ENCODE results near the gene PER1.

PER1 gene, protein sequence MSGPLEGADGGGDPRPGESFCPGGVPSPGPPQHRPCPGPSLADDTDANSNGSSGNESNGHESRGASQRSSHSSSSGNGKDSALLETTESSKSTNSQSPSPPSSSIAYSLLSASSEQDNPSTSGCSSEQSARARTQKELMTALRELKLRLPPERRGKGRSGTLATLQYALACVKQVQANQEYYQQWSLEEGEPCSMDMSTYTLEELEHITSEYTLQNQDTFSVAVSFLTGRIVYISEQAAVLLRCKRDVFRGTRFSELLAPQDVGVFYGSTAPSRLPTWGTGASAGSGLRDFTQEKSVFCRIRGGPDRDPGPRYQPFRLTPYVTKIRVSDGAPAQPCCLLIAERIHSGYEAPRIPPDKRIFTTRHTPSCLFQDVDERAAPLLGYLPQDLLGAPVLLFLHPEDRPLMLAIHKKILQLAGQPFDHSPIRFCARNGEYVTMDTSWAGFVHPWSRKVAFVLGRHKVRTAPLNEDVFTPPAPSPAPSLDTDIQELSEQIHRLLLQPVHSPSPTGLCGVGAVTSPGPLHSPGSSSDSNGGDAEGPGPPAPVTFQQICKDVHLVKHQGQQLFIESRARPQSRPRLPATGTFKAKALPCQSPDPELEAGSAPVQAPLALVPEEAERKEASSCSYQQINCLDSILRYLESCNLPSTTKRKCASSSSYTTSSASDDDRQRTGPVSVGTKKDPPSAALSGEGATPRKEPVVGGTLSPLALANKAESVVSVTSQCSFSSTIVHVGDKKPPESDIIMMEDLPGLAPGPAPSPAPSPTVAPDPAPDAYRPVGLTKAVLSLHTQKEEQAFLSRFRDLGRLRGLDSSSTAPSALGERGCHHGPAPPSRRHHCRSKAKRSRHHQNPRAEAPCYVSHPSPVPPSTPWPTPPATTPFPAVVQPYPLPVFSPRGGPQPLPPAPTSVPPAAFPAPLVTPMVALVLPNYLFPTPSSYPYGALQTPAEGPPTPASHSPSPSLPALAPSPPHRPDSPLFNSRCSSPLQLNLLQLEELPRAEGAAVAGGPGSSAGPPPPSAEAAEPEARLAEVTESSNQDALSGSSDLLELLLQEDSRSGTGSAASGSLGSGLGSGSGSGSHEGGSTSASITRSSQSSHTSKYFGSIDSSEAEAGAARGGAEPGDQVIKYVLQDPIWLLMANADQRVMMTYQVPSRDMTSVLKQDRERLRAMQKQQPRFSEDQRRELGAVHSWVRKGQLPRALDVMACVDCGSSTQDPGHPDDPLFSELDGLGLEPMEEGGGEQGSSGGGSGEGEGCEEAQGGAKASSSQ (N-terminal part only)

DNA sequence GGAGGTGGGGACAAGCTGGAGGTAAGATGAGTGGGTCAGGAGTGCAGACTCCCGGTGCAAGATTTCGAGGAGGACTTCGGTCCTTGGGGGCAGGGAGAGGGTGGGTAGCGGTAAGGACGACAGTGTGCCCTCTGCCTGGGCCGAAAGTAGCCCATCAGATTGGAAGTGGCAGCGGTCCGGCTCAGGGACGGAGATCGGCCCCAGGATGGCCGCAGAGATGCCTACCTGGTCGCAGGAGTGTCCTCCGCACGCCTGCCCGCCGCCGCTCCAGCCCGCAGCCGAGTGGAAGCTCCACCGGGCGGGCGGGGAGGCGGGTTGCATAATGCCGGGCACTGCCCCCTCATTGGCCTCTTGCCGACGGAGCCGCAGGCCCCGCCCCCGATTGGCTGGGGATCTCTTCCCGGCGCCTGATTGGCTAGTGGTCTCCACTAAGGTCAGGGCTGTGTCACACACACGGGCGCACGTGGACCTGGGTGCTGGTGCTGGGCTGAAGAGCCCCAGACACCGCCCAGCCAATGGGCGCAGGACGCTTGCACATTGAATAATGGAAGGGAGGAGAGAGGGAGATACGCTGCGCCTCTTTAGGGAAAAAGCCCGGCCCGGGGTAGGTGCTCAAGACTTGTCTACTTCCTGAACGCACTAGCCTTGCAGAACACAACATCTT, at the start of gene PER1:
Gene PER1 (minus strand): TSS at position 293 of the 664 bp plus-strand sequence. CDS start 1,698 bp downstream, outside the sequence.
- peak within 1 kb of the TSS; percentile 79 to 96 for H3K4me3 ChIP-seq (ENCODE audit: low read length in 2 of 2)
- H3K9ac ChIP-seq (ENCODE audit: low read length in 2 of 2) = peak within 1 kb of the TSS; percentile 98 to 100
- H3K36me3 ChIP-seq (ENCODE audit: control insufficient read depth in 2 of 2, insufficient read depth in 2 of 2, low read length in 2 of 2) = peaks cover 33 to 37% of the 10 kb centered on the region in 2 donors
- no peaks in the 10 kb centered on the region for H3K27me3 ChIP-seq (ENCODE audit: control insufficient read depth in 1 of 2, insufficient read depth in 2 of 2, low read length in 2 of 2)
- H3K4me1 ChIP-seq (ENCODE audit: control insufficient read depth, insufficient read depth, low read length) = peaks cover 68% of the 10 kb centered on the region
- H3K27ac ChIP-seq (ENCODE audit: low read length) = peak within 1 kb of the TSS; percentile 100
- no peaks in the 10 kb centered on the region for H3K9me3 ChIP-seq (ENCODE audit: control insufficient read depth in 2 of 2, low read length in 2 of 2)

DNA sequence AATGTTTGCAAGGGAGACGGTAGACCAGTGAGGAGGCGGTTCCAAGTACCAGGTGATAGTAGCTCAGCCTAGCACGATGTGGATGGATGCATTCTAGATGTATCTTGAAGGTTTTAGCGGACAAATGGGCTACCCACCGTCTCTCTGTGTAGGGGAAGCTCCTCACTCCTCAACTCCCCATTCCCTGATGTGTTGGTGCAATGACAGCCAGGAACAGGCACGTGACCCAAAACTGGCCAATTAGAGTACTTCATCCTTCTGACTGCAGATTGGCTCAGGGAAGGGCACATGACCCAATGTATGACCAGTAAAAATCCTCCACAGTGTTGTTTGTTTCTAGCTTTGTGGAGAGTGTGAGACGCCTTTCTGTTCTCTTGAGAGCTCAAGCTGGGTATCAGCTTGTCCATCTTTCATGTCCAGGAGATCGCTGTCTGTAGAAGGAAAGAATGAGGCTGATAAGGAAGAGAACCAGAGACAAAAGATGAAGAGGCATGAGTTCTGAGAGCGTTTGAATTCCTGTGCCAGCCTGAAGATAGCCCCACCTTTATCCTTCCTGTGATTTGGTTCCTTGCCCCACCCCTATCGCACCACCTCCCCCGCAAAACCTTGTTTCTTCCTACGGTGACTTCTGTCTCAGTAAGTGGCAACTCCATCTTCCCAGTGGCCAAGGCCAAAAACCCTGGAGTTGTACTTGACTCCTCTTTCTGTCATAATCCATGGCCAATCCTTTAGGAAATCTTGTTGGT, 40.0 kb upstream of the PER1 start:
- peak overlapping the region; percentile 47 to 64 for H3K4me3 ChIP-seq (ENCODE audit: low read length in 2 of 2)
- peaks cover 44% of the 10 kb centered on the region for H3K4me1 ChIP-seq (ENCODE audit: control insufficient read depth, insufficient read depth, low read length)
- peak overlapping the region; percentile 43 to 60 for H3K9ac ChIP-seq (ENCODE audit: low read length in 2 of 2)
- H3K36me3 ChIP-seq (ENCODE audit: control insufficient read depth in 2 of 2, insufficient read depth in 2 of 2, low read length in 2 of 2) = no peaks in the 10 kb centered on the region
- no peaks in the 10 kb centered on the region for H3K27me3 ChIP-seq (ENCODE audit: control insufficient read depth in 1 of 2, insufficient read depth in 2 of 2, low read length in 2 of 2)
- H3K9me3 ChIP-seq (ENCODE audit: control insufficient read depth in 2 of 2, low read length in 2 of 2) = no peaks in the 10 kb centered on the region
- peak overlapping the region; percentile 83 for H3K27ac ChIP-seq (ENCODE audit: low read length)

DNA sequence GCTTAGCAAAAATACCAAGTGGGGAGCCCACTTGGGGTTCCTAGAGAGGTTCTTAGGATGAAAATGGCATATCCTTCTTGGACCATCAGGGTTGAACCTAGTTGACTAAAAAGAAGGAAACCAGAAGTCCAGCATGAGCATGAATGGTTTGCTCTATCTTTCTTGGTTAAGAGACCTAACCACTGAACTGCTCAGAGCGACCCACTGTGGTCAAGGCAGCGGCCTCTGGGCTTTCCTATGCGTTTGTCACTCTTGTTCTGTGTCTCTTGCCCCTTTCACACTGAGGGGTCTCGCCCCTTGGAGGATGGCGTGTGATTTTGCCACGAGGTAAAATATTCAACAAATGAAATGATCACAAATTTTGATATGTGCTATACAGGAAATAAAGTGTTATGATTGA, 38.3 kb upstream of the PER1 start:
- no peaks in the 10 kb centered on the region for H3K9me3 ChIP-seq (ENCODE audit: control insufficient read depth in 2 of 2, low read length in 2 of 2)
- H3K36me3 ChIP-seq (ENCODE audit: control insufficient read depth in 2 of 2, insufficient read depth in 2 of 2, low read length in 2 of 2) = no peaks in the 10 kb centered on the region
- no peaks in the 10 kb centered on the region for H3K27me3 ChIP-seq (ENCODE audit: control insufficient read depth in 1 of 2, insufficient read depth in 2 of 2, low read length in 2 of 2)
- H3K9ac ChIP-seq (ENCODE audit: low read length in 2 of 2) = no peak overlapping the region
- H3K27ac ChIP-seq (ENCODE audit: low read length) = peak overlapping the region; percentile 87
- H3K4me1 ChIP-seq (ENCODE audit: control insufficient read depth, insufficient read depth, low read length) = peaks cover 56% of the 10 kb centered on the region
- H3K4me3 ChIP-seq (ENCODE audit: low read length in 2 of 2) = peak overlapping the region; percentile 42 to 61

DNA sequence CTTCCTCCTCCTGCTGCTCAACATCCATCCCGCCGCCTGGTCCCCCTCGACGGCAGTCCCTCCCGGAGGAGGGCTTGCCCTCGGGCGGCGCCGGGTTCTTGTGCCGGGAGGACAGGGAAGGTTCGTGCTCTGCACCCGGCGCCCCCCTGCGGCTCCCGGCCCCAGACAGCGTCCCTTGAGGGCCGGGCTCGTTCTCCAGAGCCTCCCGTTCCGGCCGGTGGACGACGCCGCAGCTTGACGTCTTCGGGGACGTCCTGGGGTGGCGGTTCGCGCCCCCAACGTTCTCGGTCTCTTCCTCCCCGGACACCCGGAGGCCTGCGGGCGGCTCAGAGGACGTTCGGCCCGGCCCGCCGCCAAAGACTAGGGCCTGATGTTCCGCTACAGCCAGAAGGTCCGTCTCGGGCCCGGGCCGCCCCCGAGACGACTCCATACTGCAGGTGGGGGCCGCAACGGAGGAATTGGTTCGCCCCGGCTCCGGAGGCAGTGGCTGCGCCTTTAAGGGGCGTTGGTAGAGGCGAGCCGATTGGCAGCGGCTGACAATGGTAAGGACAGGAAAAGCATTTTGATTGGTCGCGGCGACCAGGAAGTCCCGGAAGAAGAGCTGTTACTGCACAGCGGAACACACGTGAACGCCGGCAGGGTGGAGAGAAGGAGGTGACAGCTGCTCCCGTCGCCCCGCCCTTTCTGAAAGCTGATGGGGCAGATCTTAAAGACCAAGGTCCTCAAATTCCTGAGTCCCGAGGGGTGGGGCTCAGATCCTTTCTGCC, 37.7 kb upstream of the PER1 start, which contains the start of gene BORCS6:
Gene BORCS6 (minus strand): TSS at position 470 of the 767 bp plus-strand sequence. CDS start 40 bp downstream, at position 430.
- H3K4me1 ChIP-seq (ENCODE audit: control insufficient read depth, insufficient read depth, low read length) = peaks cover 56% of the 10 kb centered on the region
- no peaks in the 10 kb centered on the region for H3K27me3 ChIP-seq (ENCODE audit: control insufficient read depth in 1 of 2, insufficient read depth in 2 of 2, low read length in 2 of 2)
- peak within 1 kb of the TSS; percentile 64 to 97 for H3K4me3 ChIP-seq (ENCODE audit: low read length in 2 of 2)
- H3K27ac ChIP-seq (ENCODE audit: low read length) = peak within 1 kb of the TSS; percentile 87
- peak within 1 kb of the TSS; percentile 69 to 78 for H3K9ac ChIP-seq (ENCODE audit: low read length in 2 of 2)
- H3K36me3 ChIP-seq (ENCODE audit: control insufficient read depth in 2 of 2, insufficient read depth in 2 of 2, low read length in 2 of 2) = no peaks in the 10 kb centered on the region
- H3K9me3 ChIP-seq (ENCODE audit: control insufficient read depth in 2 of 2, low read length in 2 of 2) = no peaks in the 10 kb centered on the region

DNA sequence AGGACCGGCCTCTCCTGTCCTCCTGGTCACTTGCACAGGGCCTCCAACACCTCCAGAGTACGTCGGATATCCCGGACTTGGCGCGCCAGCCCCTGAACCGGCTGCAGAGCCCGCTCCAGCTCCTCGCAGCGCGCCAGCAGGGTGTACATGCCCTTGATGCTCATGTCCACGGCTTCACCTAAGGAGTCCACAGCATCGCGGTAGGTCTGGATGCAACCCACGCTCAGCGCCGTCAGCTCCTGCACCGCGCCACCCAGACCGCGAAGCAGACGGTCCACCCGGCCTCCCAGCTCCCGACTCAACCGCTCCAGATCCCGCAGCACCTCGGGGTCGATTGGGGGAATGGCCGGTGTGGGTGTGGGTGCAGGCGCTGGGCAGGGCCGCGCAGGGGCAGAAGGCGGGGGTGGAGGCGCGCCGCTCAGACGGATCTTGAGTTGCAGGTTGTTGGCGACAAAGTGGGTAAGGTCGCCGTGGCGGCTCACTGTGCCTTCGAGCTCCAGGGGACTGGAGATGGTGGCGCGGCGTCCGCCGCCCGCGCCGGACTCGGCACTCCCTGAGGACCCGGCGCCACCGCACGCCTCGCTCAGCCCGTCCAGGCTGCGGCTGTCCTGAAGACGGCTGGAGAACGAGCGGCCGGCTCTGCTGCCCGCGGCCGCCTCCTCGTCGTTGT, 37.0 kb upstream of the PER1 start:
- Histone ChIP-seq H3K4me3 (ENCODE audit: low read length in 2 of 2) (peak overlapping the region; percentile 64 to 97), H3K9me3 (ENCODE audit: control insufficient read depth in 2 of 2, low read length in 2 of 2) (no peaks in the 10 kb centered on the region), H3K36me3 (ENCODE audit: control insufficient read depth in 2 of 2, insufficient read depth in 2 of 2, low read length in 2 of 2) (no peaks in the 10 kb centered on the region), H3K4me1 (ENCODE audit: control insufficient read depth, insufficient read depth, low read length) (peaks cover 56% of the 10 kb centered on the region), H3K27me3 (ENCODE audit: control insufficient read depth in 1 of 2, insufficient read depth in 2 of 2, low read length in 2 of 2) (no peaks in the 10 kb centered on the region), H3K9ac (ENCODE audit: low read length in 2 of 2) (peak overlapping the region; percentile 69 to 78), H3K27ac (ENCODE audit: low read length) (peak overlapping the region; percentile 87)

DNA sequence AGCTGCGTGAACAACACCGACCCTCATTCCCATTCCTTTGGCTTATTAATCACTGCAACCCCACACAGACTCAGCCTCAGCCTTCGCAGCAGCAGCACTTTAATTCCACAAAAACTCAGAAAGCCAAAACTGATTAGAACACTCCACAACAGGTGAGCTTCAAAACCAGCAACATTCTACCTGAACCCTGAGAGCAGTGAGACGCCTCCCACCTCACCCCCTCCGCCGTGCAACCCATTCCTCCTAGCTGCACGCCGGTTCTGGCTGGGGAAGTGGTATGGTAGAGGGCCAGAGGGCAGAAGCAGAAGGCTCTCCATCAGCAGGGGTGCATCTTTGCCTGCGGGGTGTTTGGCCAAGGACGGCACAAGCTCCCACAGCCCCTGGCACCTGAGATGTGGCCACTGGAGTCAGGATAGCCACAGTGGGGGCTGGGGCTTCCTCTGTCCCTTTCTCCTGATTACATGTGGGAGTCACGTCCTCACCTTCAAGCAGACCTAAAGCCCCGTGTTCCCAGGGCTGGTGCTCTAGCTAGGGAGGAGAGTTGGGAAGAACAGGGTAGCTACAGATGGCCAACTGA, 36.1 kb upstream of the PER1 start:
- no peaks in the 10 kb centered on the region for H3K9me3 ChIP-seq (ENCODE audit: control insufficient read depth in 2 of 2, low read length in 2 of 2)
- H3K27ac ChIP-seq (ENCODE audit: low read length) = peak overlapping the region; percentile 87
- no peaks in the 10 kb centered on the region for H3K27me3 ChIP-seq (ENCODE audit: control insufficient read depth in 1 of 2, insufficient read depth in 2 of 2, low read length in 2 of 2)
- peak overlapping the region; percentile 64 to 97 for H3K4me3 ChIP-seq (ENCODE audit: low read length in 2 of 2)
- no peaks in the 10 kb centered on the region for H3K36me3 ChIP-seq (ENCODE audit: control insufficient read depth in 2 of 2, insufficient read depth in 2 of 2, low read length in 2 of 2)
- H3K4me1 ChIP-seq (ENCODE audit: control insufficient read depth, insufficient read depth, low read length) = peaks cover 56% of the 10 kb centered on the region
- peak overlapping the region; percentile 69 to 78 for H3K9ac ChIP-seq (ENCODE audit: low read length in 2 of 2)

DNA sequence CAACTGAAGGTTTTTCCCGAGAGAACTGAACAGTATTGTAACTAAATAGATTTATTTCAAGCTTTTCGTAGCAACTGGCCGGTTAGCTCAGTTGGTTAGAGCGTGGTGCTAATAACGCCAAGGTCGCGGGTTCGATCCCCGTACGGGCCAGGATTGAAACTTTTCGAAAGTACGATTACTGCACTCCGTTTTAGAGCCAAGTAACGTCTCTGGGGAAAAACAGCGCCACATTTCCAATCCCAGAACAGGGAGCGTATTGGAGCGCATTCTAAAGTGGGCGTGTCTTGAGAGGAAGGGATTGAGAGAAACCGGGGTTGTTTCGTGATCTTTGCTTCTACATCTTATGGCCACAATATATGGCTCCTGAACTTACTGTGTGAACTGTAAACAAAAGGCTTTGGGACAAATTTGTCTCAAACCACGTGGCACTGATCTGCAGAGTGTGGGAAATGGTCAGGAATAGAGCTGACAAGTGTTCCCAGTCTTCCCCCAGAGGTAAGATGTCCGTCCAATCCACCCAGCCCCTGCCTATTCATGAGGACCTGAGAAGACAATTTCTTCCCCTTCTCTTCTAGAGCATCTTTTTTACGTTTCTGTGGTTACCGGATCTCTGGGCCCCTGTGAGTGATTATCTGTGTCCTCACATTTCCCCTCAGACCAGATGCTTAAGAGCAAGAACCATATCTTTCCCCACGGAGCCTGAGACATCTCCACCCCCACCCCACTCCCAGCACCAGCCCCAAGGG, 35.5 kb upstream of the PER1 start:
- H3K27ac ChIP-seq (ENCODE audit: low read length) = peak overlapping the region; percentile 87
- H3K4me3 ChIP-seq (ENCODE audit: low read length in 2 of 2) = peak overlapping the region; percentile 95 to 97
- peak overlapping the region; percentile 61 to 75 for H3K9ac ChIP-seq (ENCODE audit: low read length in 2 of 2)

DNA sequence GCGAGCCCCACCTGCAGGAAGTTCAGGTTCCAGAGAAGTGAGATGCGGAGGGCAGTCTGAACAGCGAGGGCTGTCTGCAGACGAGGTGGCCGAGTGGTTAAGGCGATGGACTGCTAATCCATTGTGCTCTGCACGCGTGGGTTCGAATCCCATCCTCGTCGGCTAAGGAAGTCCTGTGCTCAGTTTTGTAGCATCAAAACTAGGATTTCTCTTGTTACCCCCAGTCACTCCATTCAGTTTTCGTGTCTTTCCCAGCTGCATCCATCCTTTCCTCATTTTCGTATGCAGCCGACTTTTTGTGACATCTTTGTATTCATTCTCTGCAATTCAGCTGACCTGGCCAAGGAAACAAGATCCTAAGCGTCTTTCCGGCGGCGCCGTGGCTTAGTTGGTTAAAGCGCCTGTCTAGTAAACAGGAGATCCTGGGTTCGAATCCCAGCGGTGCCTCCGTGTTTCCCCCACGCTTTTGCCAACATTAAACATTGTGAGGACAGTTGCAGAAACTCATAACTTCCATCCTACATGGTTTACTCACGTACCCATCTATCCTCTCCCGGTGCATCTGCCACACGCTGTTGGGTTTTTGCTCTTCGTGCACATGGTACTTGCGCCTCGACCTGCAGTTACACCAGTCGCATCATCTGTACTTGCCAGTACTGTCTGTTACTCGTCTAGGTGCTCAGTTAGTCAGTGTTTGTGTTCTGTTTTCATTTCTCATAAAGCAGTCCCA, 34.7 kb upstream of the PER1 start:
- Histone ChIP-seq H3K27ac (ENCODE audit: low read length) (peak overlapping the region; percentile 87), H3K9me3 (ENCODE audit: control insufficient read depth in 2 of 2, low read length in 2 of 2) (no peaks in the 10 kb centered on the region), H3K27me3 (ENCODE audit: control insufficient read depth in 1 of 2, insufficient read depth in 2 of 2, low read length in 2 of 2) (no peaks in the 10 kb centered on the region), H3K36me3 (ENCODE audit: control insufficient read depth in 2 of 2, insufficient read depth in 2 of 2, low read length in 2 of 2) (no peaks in the 10 kb centered on the region), H3K9ac (ENCODE audit: low read length in 2 of 2) (peak overlapping the region; percentile 86), H3K4me3 (ENCODE audit: low read length in 2 of 2) (peak overlapping the region; percentile 95 to 97), H3K4me1 (ENCODE audit: control insufficient read depth, insufficient read depth, low read length) (peaks cover 50% of the 10 kb centered on the region)

More for the DNA sequence above, 35.5 kb upstream of the PER1 start:
- peaks cover 55% of the 10 kb centered on the region for H3K4me1 ChIP-seq (ENCODE audit: control insufficient read depth, insufficient read depth, low read length)
- no peaks in the 10 kb centered on the region for H3K36me3 ChIP-seq (ENCODE audit: control insufficient read depth in 2 of 2, insufficient read depth in 2 of 2, low read length in 2 of 2)
- no peaks in the 10 kb centered on the region for H3K9me3 ChIP-seq (ENCODE audit: control insufficient read depth in 2 of 2, low read length in 2 of 2)
- no peaks in the 10 kb centered on the region for H3K27me3 ChIP-seq (ENCODE audit: control insufficient read depth in 1 of 2, insufficient read depth in 2 of 2, low read length in 2 of 2)

Measured in stomach smooth muscle (tissue), 2 donors.